ENCODE data around the gene FAM53B. TPM values are rescaled to one million over a fixed set of nuclear protein-coding genes. Genes with fewer than 3 reads are reported as not detected.

Gene FAM53B
- total and polyA plus RNA-seq, 8 donors: 5.7 to 46.9 (median 11.4) TPM

DNA sequence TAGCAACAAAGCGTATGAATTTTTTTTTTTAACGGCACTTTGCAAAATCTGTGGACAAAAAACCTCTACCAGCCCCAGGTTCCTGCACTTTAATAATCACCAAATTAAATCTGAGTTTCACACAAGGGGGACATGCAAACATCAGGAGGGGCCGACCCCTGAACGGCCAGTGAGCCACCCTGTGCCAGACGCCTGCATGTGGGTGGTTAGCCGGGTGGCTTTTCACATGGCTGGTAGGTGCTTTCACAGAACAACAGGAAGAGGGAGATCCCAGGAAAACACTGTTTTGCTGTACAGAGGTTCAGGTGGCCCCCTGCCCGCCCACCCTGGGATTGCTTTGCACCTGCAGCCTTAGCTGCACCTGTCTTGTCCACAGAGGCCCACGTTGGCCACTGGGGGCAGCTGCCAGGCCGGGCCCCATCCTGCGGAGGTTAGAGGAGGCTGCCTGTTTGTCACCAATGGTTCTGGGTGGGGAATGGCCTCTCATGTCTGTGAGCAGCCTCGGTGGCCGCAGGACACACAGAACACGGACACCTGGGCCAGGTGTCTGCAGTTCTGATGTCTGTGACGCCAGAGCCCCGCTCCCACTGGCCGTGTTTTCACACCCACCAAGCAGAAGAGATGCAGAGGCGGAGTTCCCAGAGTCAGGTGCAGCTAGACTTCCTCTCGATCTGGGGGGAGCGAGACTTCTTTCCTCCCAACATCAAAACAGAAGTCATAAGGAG is 107.7 kb downstream of the FAM53B start:
- Histone ChIP-seq H3K4me1 (peaks cover 19 to 59% (median 36%) of the 10 kb centered on the region in 4 donors), H3K27ac (no peak overlapping the region), H3K36me3 (peaks cover 0 to 2% (median 0%) of the 10 kb centered on the region in 4 donors), H3K27me3 (no peaks in the 10 kb centered on the region), H3K9me3 (no peaks in the 10 kb centered on the region), H3K4me3 (no peak overlapping the region)
- no peak for DNase-seq
- intact Hi-C loops (cut with DNase I; ENCODE audit: low total_unique reads): loop anchor here (10.0 kb wide), 1 partner anchor 98 kb away; no protein-coding TSS in a partner anchor
- TF ChIP-seq EP300 (IDR thresholded peaks at IDR 0.05) (no peak), POLR2AphosphoS5 (IDR thresholded peaks at IDR 0.05) (no peak), POLR2A (IDR thresholded peaks at IDR 0.05) (no peak)
- TF ChIP-seq, protein P1, sequence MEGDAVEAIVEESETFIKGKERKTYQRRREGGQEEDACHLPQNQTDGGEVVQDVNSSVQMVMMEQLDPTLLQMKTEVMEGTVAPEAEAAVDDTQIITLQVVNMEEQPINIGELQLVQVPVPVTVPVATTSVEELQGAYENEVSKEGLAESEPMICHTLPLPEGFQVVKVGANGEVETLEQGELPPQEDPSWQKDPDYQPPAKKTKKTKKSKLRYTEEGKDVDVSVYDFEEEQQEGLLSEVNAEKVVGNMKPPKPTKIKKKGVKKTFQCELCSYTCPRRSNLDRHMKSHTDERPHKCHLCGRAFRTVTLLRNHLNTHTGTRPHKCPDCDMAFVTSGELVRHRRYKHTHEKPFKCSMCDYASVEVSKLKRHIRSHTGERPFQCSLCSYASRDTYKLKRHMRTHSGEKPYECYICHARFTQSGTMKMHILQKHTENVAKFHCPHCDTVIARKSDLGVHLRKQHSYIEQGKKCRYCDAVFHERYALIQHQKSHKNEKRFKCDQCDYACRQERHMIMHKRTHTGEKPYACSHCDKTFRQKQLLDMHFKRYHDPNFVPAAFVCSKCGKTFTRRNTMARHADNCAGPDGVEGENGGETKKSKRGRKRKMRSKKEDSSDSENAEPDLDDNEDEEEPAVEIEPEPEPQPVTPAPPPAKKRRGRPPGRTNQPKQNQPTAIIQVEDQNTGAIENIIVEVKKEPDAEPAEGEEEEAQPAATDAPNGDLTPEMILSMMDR (IDR thresholded peaks at IDR 0.05): no peak
- 81 to 93% (median 83%) methylated on average over 18 to 19 of the region's 19 CpGs for WGBS, 5 donors

GRCh38 chr10:124632566-124632965 is 111.6 kb downstream of the FAM53B start:
- peak overlapping the region; percentile 57 to 76 (median 67) for H3K27ac ChIP-seq
- WGBS, 5 donors: 48 to 70% (median 60%) methylated on average over 6 to 10 of the region's 10 CpGs
- peaks cover 41 to 66% (median 54%) of the 10 kb centered on the region in 4 donors for H3K4me1 ChIP-seq

DNA sequence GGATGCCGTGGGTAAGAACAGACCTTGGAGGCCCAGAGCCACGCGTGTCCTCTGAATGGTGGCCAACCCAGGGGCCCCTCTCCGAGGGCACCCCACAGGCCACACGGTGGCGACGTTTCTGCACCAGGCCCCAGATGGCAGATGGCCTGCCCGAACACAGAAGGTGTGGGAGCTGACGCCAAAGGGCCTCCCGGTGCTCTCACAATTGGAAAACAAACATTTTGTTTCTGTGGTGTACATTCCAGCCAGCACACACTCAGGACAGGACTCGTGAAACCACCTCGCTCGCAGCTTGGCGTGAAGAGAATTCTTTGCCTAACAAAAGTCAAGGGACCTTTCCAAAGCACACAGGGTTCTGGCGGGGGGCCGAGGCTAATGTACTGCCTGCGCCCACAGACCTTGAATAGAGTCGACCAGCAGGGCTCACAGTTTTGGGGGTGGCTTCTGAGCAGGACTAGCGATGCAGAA is 112.1 kb downstream of the FAM53B start:
- 32 to 48% (median 41%) methylated on average over 6 to 19 of the region's 19 CpGs for WGBS, 5 donors
- DNase-seq: peak; percentile 73 to 94
- Histone ChIP-seq H3K9me3 (no peaks in the 10 kb centered on the region), H3K27ac (peak overlapping the region; percentile 57 to 76 (median 67)), H3K36me3 (peaks cover 0 to 2% (median 0%) of the 10 kb centered on the region in 4 donors), H3K4me3 (no peak overlapping the region), H3K27me3 (no peaks in the 10 kb centered on the region), H3K4me1 (peaks cover 46 to 66% (median 59%) of the 10 kb centered on the region in 4 donors)
- intact Hi-C loops (cut with DNase I; ENCODE audit: low total_unique reads): loop anchor here (10.0 kb wide), 1 partner anchor 103 kb away; no protein-coding TSS in a partner anchor
- TF ChIP-seq POLR2AphosphoS5 (IDR thresholded peaks at IDR 0.05): peak in 1 of 3 donors; percentile 71
- TF ChIP-seq POLR2A (IDR thresholded peaks at IDR 0.05): no peak
- TF ChIP-seq, protein P1 (IDR thresholded peaks at IDR 0.05): peak in 5 of 7 experiments; percentile 40 to 73 (median 52)

More at GRCh38 chr10:124632566-124632965, 111.6 kb downstream of the FAM53B start:
- Histone ChIP-seq H3K27me3 (no peaks in the 10 kb centered on the region), H3K36me3 (peaks cover 0 to 2% (median 0%) of the 10 kb centered on the region in 4 donors), H3K4me3 (no peak overlapping the region), H3K9me3 (no peaks in the 10 kb centered on the region)
- no peak for DNase-seq
- intact Hi-C loops (cut with DNase I; ENCODE audit: low total_unique reads): loop anchor here (10.0 kb wide), 1 partner anchor 102 kb away; no protein-coding TSS in a partner anchor
- TF ChIP-seq, protein P1 (IDR thresholded peaks at IDR 0.05): no peak
- TF ChIP-seq EP300 (IDR thresholded peaks at IDR 0.05): no peak
- TF ChIP-seq POLR2AphosphoS5 (IDR thresholded peaks at IDR 0.05): no peak
- no peak for TF ChIP-seq POLR2A (IDR thresholded peaks at IDR 0.05)

DNA sequence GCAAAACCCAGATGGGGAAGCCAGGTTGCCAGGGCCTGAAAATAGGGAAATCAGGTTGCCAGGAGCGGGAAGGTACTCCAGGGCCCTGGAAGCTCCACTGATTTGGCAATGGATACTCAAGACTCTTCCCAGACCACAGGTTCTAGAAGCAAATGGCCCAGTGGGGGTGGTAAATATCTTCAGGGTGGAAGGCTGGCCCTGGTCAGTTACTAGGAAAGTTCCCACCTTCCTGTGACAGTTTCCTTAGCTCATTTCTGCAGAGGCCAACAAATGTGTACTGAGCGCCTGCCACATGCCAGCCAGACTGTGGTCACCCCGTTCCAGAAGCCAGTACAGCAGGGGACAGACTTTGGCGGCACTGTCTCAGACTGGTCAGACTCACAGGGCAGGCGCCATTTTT is 113.6 kb downstream of the FAM53B start:
- no peaks in the 10 kb centered on the region for H3K27me3 ChIP-seq
- peaks cover 0 to 2% (median 0%) of the 10 kb centered on the region in 4 donors for H3K36me3 ChIP-seq
- WGBS, 5 donors: 75 to 90% (median 81%) methylated on average over 4 to 5 of the region's 5 CpGs
- H3K4me1 ChIP-seq: peaks cover 55 to 74% (median 70%) of the 10 kb centered on the region in 4 donors
- peak overlapping the region in 4 of 5 donors; percentile 60 to 76 (median 70) for H3K27ac ChIP-seq
- no peak overlapping the region for H3K4me3 ChIP-seq
- intact Hi-C loops (cut with DNase I; ENCODE audit: low total_unique reads): loop anchor here (10.0 kb wide), 1 partner anchor 104 kb away; no protein-coding TSS in a partner anchor
- no peaks in the 10 kb centered on the region for H3K9me3 ChIP-seq
- TF ChIP-seq, protein P1 (IDR thresholded peaks at IDR 0.05): no peak
- TF ChIP-seq POLR2AphosphoS5 (IDR thresholded peaks at IDR 0.05) (no peak), EP300 (IDR thresholded peaks at IDR 0.05) (no peak), POLR2A (IDR thresholded peaks at IDR 0.05) (no peak)
- no peak for DNase-seq
